GM21447 (cell line): Measurements from ENCODE around the gene KREMEN1.
"Not testable (repeated sequence)": the region's sequence is repeated elsewhere in the genome, so short reads cannot be mapped to it uniquely, and the experiment has no call there.

Experiments used
- ATAC-seq: cut with Tn5 transposase; IDR thresholded peaks from one replicate; pipeline ENCODE4 v1.9.1; 2021; ENCODE audit not compliant: unreplicated experiment

The KREMEN1 gene

GRCh38 chr22:29078036-29078868 is 5.4 kb downstream of the KREMEN1 start:
- ATAC-seq, result no peak

GRCh38 chr22:29078869-29079207 is 6.0 kb downstream of the KREMEN1 start:
- ATAC-seq, result no peak

DNA sequence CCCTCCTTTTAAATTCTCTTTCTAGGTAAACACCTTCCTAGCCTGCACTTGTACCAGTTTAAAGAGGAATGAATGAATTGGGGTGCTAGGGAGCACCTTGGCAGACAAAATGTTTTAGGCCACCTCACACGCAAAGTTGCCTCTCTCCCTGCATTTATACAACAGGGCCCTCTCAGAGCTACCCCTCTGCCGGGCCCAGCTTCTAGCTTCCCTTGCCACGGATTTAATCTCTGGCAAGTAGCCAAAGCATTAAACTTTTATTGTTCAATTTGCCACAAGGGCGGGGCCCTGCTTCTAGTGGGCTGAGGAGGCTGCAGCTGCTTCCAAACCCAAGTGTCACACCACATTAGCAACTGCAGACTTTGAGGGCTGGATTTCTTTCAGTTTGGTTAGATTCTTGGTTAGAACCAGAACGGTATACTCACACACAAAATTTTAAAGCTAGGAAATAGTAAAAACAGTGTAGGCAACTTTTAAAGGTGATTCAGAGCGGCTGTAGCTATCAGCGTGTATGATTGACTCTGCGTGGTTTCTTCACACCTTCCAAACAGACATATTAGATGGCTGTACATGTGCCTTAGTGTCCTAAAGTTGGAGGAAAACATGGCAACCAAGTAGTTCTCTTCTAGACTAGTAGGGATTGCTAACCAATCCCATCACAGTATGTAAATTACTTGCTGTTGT is 6.5 kb downstream of the KREMEN1 start:
- ATAC-seq, result no peak

GRCh38 chr22:29080106-29080975 is 7.5 kb downstream of the KREMEN1 start:
- no peak for ATAC-seq

DNA sequence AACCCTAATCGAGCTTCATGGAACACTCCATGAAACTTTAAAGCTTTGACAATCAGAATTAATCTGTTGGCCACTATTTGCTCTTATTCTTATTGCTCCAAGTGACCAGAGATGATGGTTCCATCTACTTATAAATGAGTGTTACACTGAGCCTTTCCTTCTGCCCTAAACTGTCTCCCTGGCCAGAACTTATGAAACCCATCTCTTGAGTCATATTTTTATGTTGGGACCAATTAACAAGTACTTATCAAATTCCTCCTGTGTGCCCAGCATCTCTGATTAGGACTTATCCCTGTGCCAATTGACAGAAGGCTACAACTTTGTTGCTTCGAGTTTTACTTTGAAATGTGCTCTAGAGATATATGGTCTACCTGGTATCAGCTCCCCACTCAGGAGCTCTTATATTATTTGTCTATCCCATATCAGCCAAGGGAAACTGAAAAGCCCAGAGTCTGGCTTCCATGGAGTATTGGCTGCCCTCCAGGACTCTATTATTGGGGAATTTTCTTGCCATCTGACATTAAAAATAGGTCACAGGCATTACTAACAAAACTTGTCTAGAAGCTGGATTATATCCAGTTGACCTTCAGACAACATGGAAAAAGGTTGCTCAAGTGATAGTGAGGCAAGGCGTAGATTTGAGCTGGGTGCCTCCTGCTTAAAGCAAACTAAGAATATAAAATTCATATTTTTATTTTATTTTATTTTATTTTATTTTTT is 8.8 kb downstream of the KREMEN1 start:
- no peak for ATAC-seq

- ATAC-seq, result no peak
These were observed 10.2 kb downstream of the KREMEN1 start for GRCh38 chr22:29082826-29083545.

GRCh38 chr22:29083576-29083932 is 10.7 kb downstream of the KREMEN1 start:
- ATAC-seq, result not testable (repeated sequence)

DNA sequence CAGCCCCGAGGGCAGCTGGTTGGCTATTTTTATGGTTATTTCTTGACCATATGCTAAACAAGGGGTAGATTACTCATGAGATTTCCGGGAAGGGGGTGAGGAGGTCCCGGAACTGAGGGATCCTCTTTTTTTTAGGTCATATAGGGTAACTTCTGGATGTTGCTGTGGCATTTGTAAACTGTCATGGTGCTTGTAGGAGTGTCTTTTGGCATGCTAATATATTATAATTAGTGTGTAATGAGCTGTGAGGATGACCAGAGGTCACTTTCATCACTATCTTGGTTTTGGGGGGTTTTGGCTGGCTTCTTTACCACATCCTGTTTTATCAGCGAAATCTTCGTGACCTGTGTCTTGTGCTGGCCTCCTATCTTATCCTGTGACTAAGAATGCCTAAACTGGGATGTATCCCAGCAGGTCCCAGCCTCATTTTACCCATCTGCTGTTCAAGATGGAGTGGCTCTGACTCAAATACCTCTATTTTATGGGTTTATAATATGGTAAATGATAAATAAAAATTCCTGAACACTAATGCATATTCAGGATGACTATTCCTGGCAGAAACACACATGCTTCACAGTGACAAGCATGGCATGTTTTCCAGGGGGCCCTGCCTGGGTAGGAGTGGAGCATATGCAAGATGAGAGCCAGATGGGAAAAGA is 11.2 kb downstream of the KREMEN1 start:
- no peak for ATAC-seq

GRCh38 chr22:29087012-29087411 is 14.2 kb downstream of the KREMEN1 start:
- no peak for ATAC-seq

DNA sequence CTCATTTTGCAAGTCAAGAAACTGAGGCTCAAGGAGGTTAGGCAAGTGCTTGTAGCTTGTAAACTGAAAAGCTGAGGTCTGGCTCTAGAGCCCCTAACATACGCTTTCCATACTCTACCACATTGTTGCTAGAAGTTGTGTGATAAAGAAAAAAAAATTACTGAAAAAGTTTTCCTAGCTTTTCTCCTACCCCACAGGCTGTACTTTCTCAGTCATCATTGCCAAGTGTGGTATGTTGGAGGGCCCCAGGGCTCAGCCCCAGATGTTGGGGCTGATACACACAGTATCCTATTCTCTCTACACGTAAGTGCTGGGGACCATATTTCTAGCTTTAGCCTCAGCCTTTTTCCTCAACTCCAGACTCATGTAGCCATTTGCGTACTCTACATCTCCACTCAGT is 16.0 kb downstream of the KREMEN1 start:
- no peak for ATAC-seq

GRCh38 chr22:29089507-29089906 is 16.7 kb downstream of the KREMEN1 start:
- no peak for ATAC-seq

DNA sequence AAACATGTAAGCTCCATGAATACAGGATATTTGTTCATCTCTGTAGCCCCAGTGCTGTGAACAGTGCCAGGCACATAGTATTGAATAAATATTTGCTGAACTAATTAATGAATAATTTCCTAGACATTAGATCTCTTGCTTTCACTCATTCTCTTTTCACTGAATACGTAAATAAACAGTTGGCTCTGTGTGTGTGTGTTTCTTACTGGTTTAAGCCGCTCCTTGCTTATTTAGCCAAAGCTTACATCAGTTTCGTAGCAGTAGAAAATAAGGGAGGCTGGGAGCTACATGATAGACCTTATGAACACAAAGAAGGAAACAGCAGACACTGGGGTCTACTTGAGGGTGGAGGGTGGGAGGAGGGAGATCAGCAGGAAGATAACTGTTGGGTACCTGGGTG is 17.2 kb downstream of the KREMEN1 start:
- no peak for ATAC-seq

GRCh38 chr22:29092243-29092642 is 19.4 kb downstream of the KREMEN1 start:
- ATAC-seq, result no peak

- ATAC-seq, result no peak
These were observed 20.2 kb downstream of the KREMEN1 start for GRCh38 chr22:29093030-29093429.

GRCh38 chr22:29093501-29094300 is 20.9 kb downstream of the KREMEN1 start:
- no peak for ATAC-seq

DNA sequence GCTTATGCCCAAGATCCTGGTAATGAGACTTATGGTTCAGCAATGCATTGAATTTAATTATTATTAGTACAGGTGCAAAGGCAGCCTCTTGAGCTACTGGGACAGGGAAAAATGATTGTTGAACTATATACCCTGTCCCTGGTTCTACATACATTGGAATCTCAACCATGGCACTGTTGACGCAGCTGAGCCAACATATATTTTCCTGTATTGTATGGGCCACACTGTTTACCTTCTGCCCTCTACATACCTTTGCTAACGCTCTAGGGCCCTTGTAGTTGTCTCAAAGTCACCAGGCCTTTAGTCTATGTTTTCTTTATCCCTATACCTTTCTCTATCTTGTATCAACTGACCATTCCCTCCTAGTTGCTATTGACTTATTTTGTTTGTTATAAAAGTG is 22.6 kb downstream of the KREMEN1 start:
- no peak for ATAC-seq

GRCh38 chr22:29096736-29097669 is 24.2 kb downstream of the KREMEN1 start:
- no peak for ATAC-seq

- no peak for ATAC-seq
These were observed 25.5 kb downstream of the KREMEN1 start for GRCh38 chr22:29098296-29098695.
